KOPT-K1 (cell line): ENCODE measurements around the gene CTSC.
"Not testable (repeated sequence)": the region's sequence is repeated elsewhere in the genome, so short reads cannot be mapped to it uniquely, and the experiment has no call there.

Source experiments
- H3K27ac ChIP-seq: fragments of 200-600 bp; sonication (generic); 2 replicates; pipeline ENCODE4 v1.5.1; 2016; ENCODE audit warnings: antibody characterized with exemption, mild to moderate bottlenecking, low read depth, low read length; ENCODE audit not compliant: poor library complexity, severe bottlenecking
- H3K36me3 ChIP-seq: fragments of 200-600 bp; sonication (generic); 2 replicates; pipeline ENCODE4 v1.5.1; 2017; ENCODE audit warnings: antibody characterized with exemption, mild to moderate bottlenecking, low read length, moderate library complexity; ENCODE audit not compliant: insufficient read depth
- H3K9me3 ChIP-seq: fragments of 200-600 bp; sonication (generic); 2 replicates; pipeline ENCODE4 v1.5.1; 2017; ENCODE audit warnings: antibody characterized with exemption, low read length, mild to moderate bottlenecking; ENCODE audit not compliant: insufficient read depth, poor library complexity, severe bottlenecking

Gene CTSC

DNA sequence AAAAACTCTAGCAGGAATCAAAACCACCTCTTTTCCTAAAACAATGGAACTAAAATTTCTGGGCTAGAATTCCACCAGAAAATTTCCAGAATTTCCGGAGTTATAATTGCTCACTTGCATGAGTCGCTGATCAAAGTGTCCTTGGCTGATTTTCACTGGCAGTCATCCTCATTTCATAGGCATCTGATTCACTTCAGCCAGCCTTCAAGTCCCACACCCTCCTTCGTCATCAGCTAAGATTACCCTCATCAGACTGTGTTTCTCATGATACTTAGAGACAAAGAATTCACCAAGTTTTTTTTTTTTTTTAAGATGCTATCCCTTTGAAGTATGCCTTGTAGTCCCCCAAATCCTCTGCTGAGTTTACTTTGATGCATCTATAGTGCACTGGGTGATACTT, 90.8 kb downstream of the CTSC start:
- Histone ChIP-seq H3K36me3 (no peaks in the 10 kb centered on the region), H3K9me3 (no peaks in the 10 kb centered on the region), H3K27ac (no peak overlapping the region)

DNA sequence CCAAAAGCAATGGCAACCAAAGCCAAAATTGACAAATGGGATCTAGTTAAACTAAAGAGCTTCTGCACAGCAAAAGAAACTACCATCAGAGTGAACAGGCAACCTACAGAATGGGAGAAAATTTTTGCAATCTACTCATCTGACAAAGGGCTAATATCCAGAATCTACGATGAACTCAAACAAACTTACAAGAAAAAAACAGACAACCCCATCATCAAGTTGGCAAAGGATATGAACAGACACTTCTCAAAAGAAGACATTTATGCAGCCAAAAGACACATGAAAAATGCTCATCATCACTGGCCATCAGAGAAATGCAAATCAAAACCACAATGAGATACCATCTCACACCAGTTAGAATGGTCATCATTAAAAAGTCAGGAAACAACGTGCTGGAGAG, 92.0 kb downstream of the CTSC start:
- H3K9me3 ChIP-seq, H3K27ac ChIP-seq, H3K36me3 ChIP-seq: not testable (repeated sequence)
